ENCODE results near the gene ITGA1.

DNA sequence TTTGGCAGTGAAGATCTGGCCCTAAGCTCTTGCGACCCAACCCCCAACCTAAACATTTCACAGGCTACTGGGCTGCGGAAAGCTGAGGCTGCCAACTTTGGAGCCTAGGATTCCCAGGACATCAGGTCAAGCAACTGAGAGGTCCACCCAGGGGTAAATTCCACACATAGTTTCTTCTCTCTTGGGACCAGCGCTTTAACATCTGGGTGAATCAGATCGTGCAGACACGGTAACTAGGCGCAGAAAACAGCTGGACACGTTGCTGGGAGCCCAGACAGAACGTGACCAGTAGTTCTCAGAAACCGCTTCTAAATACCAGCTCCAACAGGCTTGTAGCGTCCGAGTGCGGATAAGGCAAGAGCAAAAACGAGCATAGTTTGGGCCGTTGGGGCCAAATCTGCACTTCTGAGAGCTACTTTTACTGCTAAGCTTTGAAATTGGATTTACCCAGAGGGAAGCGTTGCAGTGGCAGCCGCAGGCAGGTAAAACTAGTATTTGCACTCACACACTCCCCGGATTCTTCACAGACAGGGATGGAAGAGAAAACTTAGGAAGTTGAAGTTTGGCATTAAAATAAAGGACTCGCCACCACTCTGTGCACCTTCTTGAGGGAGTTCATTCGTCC, 11.8 kb downstream of the ITGA1 start:
- TF ChIP-seq EZH2 (IDR thresholded peaks at IDR 0.05; ENCODE audit: borderline replicate concordance, low read length) = no peak
- TF ChIP-seq, protein P1, sequence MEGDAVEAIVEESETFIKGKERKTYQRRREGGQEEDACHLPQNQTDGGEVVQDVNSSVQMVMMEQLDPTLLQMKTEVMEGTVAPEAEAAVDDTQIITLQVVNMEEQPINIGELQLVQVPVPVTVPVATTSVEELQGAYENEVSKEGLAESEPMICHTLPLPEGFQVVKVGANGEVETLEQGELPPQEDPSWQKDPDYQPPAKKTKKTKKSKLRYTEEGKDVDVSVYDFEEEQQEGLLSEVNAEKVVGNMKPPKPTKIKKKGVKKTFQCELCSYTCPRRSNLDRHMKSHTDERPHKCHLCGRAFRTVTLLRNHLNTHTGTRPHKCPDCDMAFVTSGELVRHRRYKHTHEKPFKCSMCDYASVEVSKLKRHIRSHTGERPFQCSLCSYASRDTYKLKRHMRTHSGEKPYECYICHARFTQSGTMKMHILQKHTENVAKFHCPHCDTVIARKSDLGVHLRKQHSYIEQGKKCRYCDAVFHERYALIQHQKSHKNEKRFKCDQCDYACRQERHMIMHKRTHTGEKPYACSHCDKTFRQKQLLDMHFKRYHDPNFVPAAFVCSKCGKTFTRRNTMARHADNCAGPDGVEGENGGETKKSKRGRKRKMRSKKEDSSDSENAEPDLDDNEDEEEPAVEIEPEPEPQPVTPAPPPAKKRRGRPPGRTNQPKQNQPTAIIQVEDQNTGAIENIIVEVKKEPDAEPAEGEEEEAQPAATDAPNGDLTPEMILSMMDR (conservative IDR thresholded peaks at IDR 0.05 in 1 of 2, IDR thresholded peaks at IDR 0.05 in 1 of 2; ENCODE audit: extremely low read depth in 1 of 2, insufficient read depth in 1 of 2, low read depth in 1 of 2, low read length in 2 of 2) = no peak
